ELR (cell line): ENCODE results near the gene LGALS12.

Experiments
- DNase-seq: peaks from one replicate; pipeline ENCODE4 v3.0.0-alpha.2; 2015; ENCODE audit warnings: low read depth

LGALS12 gene, protein sequence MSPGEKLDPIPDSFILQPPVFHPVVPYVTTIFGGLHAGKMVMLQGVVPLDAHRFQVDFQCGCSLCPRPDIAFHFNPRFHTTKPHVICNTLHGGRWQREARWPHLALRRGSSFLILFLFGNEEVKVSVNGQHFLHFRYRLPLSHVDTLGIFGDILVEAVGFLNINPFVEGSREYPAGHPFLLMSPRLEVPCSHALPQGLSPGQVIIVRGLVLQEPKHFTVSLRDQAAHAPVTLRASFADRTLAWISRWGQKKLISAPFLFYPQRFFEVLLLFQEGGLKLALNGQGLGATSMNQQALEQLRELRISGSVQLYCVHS

DNA sequence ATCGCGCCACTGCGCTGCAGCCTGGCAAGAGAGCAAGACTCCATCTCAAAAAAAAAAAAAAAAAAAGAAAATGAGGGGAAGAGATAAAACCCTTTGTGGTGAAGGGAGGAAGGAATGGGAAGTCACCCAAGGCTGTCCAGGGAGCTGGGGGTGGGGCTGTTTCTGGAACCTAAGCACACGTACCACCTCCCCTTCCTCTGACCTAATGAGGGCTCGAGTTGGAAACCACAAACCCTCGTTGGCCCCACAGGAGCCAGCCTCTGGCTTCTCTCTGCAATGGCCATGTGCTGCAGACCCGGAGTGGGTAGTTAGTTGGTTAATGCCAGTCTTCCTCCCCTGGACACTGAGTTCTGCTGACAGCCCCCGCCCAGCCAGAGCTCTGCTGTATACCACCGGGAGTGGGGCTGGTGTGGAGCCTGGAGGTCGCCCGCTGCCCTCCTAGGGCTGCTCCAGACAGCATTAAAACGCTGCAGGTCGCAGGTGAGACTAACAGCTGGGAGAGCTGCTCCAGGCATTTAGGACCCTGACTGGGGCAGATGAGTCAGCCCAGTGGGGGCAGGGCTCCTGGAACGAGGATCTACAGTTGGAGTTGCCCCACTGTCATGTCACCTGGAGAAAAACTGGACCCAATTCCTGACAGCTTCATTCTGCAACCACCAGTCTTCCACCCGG is at the start of gene LGALS12:
LGALS12 (plus strand) TSS at position 228 of the 672 bp plus-strand sequence; CDS start at position 603, 375 bp downstream.
- DNase-seq, result no peak

DNA sequence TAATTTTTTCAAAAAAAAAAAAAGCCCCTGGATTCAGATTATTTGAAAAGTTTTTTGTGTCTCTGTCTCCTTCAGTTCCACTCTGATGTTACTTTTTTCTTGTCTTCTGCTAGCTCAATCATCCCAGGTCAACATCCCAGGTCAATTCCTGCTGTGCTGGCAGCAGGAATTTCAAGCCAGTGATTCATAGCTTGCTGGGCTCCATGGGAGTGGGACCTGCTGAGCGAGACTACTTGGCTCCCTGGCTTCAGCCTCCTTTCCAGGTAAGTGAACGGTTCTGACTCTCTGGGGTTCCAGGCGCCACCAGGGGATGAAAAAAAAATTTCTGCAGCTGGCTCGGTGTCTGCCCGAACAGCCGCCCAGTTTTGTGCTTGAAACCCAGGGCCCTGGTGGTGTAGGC is 46.3 kb upstream of the LGALS12 start:
- no peak for DNase-seq

DNA sequence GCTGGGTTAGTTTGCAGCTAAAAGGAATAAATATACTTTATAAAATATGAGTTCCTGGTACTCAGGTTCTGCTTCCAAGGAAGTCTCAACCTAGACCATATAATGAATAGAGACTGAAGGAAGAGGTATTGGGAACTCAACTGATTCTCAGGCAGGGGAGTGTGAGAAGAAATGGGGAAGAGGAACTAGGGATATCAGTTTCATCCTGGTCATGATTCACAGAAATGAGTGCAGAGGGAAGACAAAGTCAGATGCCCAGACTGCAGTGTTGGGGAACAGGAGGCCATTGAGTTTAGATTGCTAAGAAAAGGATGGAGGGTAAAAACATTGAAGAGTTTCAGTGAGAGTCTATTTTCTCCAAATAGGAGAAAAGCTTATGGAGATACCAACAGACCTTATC is 43.7 kb upstream of the LGALS12 start:
- no peak for DNase-seq

DNA sequence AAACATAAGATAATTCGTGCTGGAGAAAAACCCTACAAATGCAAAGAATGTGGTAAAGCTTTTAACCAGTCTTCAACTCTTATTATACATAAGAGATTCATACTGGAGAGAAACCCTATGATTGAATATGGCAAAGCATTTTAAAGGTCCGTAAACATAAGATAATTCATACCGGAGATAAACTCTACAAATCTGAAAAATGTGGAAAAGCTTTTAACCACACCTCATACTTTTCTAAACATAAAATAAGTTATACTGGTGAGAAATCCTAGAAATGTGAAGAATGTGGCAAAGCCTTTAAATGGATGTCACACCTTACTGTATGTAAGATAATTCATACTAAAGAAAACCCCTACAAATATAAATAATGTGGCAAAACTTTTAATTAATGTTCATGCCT is 35.6 kb upstream of the LGALS12 start:
- DNase-seq, result no peak

DNA sequence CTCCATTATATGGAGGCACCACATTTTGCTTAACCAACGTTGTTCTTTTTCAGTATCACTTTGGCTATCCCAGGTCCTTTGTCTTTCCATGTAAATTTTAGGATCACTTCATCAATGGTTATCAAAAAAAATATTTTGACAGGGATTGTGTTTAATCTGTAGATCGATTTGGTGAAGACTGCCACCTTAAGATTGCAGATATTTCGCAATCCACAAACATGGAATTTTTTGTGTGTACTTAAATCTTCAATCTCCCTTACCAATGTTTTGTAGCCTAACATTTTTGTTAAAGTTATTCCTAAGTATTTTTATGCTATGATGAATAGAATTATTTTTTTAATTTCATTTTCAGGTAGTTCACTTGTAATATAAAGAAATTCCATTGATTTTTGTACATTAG is 33.5 kb upstream of the LGALS12 start:
- no peak for DNase-seq

DNA sequence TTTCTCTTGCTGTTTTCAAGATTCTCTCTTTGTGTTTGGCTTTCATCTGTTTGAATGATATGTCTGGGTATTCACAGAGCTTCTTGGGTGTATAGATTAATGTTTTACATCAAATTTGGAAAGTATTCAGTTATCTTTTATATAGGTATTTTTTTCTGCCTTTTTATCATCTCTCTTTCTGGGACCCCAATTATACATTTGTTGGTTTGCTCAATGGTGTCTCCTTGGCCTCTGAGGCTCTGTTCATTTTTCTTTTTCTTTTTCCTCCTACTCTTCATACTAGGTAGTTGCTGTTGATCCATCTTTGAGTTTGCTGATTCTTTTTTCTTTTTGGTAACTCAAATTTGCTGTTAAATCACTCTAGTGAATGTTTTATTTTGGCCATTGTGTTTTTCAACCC is 29.3 kb upstream of the LGALS12 start:
- no peak for DNase-seq

DNA sequence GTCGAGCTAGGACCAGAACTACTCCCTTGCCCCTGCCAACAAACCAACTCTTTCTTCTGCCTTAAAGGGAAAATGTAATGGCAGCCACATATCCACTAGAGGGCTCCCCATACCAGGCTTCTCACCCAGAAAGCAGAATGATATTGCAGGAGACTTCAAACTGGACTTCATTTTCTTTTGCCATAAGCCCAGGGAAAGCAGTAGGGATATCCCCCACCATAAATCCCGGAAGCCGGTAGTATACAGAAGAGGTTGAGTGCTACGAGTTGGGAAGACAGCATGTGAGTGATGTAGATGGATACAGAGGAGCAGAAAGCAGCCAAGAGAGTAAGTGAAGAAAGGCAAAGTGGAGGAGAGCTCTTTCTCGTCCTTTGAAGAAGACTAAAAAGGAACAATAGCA is 27.0 kb upstream of the LGALS12 start:
- DNase-seq, result peak; percentile 80

DNA sequence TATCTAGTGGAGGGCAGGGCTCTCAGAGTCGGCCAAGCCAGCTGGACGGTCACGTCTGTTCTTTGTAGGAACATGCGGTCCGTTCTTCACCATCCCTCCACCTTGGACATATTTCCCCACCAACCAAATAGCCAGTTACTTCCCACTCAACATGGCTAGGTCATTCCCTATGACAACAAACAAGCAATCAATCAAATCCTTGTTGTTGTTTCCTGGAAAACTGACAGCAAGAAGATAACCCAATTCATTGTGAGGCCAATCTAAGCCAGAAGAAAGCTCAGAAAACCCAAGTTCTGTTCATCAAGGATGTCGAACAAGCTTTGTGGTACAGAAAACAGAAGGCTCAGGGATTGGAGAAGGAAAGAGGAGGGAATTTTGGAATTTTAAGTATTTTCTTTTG is 25.8 kb upstream of the LGALS12 start:
- no peak for DNase-seq

DNA sequence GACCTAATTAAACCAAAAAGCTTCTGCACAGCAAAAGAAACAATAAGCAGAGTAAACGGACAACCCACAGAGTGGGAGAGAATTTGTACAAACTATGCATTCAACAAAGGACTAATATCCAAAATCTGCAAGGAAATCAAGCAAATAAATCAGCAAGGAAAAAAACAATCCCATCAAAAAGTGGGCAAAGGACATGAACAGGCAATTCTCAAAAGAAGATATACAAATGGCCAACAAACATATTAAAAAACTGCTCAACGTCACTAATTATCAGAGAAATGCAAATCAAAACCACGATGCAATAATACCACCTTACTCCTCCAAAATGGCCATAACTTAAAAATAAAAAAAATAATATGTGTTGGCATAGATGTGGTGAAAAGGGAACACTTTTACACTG is 20.1 kb upstream of the LGALS12 start:
- no peak for DNase-seq

DNA sequence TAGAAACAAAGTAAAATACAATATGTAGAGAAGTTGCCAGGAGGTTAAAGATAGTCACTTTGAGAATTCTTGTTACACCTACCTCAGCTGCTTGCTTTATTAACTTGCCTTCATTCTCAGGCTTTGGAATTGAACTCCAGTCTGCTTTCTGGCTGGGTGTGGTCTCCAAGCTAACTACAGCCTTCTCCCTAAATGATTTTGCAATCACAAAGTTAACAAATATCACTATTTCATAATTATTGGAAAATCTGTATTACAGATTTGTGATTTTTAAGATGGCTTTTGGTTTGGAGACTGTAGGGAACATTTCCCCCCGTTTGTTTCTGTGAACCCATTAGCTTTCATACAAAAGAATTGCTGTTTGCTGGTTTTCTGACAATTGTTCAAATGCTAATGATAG is 17.1 kb upstream of the LGALS12 start:
- no peak for DNase-seq

DNA sequence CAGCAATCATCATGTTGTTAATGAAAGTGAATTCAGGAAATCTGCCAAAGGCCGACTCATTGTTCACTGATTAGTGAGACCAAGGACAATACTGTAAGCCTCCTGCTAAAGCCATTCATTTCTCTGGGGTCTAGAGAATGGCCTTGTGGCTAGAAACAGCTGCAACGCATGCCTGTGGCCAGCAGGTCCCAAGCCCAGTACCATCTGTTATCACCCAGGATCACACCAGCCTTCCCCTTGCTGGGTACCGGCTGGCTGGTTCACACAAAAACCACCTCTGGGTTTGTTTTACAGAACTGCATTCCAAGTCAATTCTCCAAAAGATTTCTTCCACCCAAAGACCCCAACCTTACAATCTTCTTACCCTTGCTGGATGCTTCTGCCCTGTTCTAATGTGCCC is 16.0 kb upstream of the LGALS12 start:
- DNase-seq, result peak; percentile 27

DNA sequence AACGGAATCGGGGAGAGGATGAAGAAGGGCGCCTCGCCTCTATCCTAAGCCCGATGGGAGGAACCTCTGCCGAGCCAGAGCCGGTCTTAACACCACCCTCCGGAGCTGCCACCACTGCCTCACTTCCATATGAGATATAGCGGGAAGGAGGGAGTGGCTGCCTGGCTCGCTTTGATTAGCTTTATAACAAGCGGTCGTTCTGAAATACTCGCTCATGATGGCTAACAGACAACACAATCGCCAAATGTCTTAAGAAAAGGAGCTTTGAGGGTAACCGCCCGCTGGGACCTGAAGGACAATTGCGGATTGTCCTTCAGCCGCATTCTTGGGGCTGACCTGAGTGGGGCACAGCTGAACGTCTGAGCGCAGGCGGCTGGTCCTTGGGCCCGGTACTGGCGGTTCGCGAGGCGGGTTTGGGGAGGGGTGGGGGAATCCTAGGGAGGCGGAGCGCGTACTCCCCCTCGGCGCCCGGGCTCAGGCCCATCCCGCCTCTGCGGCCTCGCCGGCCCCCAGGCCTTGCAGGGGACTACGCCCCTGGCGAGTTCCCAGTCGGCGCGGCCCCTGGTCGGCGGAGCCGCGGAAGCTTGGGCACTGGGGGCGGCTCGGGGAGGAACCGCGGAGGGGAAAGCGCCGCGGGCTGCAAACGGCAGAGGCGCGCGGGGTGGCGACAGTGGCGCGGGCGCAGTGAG is 15.2 kb upstream of the LGALS12 start, which contains the start of gene PLAAT5:
PLAAT5 (minus strand) TSS at position 617 of the 689 bp plus-strand sequence; CDS start at position 484, 133 bp downstream.
- peak; percentile 31 for DNase-seq

DNA sequence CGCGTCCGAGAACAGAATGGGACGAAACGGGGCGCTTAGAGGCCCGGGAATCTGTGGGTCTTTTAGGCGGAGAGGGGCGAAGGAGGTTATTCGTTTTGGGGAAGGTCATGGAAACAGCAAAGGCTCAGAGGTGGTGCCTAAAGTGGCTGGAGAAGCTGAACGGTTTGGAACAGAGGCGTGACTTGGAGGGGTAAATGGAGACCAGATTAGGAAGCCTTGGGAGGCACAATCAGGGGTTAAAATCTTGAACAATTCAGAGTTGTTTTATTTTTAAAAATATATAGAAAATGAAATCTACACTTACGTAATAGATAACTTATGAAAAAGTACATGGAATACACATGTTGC is 14.7 kb upstream of the LGALS12 start:
- DNase-seq, result no peak

DNA sequence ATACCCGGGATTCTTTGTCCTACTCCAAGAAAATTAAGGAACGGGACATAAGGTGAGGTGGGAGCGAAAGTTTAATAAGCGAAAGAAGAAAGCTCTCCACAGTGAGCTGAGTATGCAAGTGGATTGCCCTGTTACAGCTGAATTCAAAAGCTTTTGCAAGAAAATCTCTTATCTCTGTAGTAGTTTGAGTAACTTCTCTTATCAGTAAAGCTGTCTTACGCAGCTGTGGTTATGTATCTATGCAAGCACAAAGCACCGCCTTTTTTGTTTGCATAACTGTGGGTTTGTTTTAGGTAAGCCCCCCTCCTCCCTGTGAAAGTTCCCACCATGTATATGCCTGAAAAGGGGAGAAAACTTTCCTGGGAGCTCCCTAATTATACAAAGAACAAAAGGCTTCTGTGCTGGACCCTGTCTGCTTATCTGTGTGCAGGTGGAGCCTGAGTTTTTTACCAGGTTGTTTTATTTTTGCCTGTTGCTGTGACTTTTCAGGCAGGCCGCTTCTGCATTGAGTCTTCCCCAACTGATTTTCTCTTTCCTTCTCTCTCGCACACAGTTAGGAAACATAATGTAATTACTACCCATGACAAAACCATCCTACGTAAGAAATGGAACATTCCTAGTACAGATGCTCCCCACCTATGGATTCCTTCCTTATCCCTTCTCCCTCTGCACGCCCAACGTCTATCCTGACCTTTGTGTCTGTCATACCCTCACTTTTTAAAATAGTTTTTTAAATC is 14.1 kb upstream of the LGALS12 start:
- no peak for DNase-seq

DNA sequence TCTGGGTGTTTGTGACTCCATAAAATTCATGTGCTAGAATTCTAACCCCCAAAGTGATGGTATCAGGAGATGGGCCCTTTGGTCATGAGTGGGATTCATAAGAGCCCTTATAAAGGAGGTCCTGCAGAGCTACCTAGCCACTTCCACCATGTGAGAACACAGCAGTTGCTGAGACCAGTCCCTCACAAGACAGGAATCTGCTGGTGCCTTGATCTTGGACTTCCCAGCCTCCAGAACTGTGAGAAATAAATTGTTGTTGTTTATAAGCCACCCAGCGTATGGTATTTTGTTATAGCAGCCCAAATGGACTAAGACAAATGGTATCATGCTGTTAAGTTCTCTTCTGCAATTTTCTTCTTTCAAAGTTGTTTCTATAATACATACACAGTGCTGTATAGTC is 13.4 kb upstream of the LGALS12 start:
- no peak for DNase-seq

DNA sequence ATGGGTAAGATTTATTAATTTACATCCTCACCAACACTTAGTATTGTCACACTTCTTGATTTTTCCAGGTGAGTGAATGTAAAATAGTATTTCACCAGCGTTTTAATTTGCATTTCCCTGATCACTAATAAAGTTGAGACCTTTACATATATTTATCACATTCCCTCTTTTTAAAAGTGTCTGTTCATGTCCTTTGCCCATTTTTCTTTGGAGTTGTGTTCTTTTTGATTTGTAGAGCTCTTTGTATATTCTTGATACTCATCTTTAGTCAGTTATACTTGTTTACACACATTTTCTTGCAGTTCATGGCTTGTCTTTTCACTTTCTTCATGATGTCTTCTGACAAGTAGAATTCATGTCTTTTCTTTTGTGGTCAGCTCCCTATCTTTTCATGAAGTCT is 12.8 kb upstream of the LGALS12 start:
- no peak for DNase-seq

DNA sequence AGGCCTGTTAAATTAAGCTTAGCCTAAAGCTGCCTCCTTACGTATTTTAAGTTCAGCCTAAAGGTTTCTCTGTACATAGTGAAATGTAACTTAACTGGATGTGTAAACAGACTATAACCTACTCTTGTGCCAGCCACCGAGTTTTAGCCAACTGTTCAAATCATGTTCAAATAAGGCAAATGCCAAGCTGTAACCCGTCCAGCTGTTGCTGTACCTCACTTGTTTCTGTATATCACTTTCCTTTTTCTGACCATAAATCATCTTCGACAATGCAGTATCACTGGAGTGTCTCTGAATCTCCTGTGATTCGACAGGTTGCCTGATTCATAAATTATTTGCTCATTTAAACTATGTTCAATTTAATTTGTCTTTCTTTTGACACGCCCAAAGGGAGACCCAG is 10.9 kb upstream of the LGALS12 start:
- DNase-seq, result no peak

DNA sequence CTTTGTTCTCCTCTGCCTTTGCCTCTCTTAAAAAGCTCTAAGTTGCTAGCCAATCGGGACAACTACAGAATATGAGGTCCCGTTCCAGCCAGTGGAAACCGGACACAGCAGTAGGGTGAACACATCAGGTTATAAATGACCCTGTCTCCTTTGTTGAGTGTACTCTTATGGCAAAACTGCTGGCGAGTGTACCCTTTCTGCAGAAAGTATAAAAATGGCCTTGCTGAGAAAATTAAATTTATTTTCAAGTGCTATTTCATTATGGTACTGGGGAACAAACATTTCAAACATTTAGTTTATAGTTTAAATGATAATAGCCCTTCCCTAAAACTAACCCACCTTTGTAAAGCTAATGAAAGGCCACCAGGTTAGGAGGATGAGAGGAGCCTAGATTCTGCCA is 6.0 kb upstream of the LGALS12 start:
- DNase-seq, result no peak

DNA sequence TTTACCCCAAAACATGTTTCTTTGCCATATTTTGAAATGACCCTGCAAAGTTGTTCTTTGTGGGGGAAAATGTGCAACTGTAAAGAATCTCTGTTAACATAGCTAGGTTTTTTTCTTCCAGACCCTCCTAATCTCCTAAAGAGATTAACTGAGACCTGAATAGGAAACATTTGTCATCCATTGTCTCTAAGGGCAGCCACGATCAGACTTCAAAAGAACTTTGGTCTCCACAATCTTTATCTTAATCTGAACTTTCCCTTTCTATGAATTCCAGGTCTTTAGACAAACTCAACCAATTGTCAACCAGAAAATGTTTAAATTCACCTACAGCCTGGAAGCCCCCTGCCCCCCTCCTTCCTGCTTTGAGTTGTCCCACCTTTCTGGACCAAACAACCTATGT is 4.6 kb upstream of the LGALS12 start:
- DNase-seq, result no peak

DNA sequence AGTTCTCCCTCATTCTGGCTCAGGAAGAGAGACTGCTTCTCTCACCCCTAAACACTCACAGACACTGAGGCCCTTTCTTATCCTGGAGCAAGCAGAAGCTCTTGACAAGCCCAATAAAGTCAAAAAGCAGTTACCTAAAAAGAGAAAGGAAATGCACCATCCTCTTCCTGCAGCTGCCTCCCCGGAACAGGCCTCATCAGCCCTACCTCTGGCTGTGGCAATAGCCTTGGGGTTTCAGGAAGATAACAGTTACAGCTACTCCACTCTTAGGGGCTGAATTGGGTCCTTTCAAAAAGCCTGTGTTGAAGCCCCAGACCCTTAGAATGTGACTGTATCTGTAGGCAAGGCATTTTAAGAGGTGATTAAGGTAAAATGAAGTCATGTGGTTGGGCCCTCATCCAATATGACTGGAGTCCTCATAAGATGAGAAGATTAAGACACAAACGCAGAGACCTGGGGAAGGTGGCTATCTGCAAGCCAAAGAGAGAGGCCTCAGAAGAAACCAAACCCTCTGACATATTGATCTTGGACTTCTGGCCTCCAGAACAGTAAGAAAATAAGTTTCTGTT is 3.5 kb upstream of the LGALS12 start:
- DNase-seq, result no peak

DNA sequence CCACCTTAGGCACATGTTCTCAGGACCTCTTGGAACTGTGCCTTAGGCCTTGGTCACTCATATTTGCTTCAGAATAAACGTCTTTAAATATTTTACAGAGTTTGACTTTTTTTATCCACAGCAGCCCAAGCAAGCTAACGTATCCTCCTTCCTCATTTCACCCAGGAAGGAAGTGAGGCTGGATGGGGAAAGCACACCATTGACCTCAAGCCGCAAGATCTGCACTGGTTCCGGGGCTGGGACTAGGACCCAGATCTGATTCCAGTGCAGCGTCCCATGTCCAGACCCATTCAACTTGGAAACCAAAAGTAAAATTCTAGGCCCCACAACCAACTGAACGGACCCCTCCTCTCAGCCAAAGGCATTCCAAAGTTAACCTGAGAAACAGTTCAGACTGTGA is 2.4 kb upstream of the LGALS12 start:
- no peak for DNase-seq

DNA sequence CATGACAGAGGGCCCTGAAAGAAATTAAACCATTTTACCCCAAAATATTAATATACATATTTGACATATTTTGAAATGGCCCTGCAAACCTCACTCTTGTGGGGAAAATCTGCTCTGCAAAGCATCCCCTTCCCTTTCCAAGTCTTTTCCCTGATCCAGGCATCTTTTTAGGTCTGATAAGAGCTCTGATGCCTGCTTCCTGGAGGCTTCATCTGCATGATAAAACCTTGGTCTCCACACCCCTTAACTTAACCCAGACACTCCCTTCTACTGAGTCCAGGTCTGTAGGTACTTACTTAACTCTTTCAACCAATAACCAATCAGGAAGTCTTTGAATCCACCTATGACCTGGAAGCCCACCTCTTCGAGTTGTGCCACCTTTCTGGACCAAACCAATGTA is 1.8 kb upstream of the LGALS12 start:
- DNase-seq, result no peak
